ENCODE data around the gene EGFL8. TPM values are rescaled to one million over a fixed set of nuclear protein-coding genes. Genes with fewer than 3 reads are reported as not detected.

The EGFL8 gene
- total and polyA plus RNA-seq, 12 donors = 6.7 to 32.8 (median 8.4) TPM

DNA sequence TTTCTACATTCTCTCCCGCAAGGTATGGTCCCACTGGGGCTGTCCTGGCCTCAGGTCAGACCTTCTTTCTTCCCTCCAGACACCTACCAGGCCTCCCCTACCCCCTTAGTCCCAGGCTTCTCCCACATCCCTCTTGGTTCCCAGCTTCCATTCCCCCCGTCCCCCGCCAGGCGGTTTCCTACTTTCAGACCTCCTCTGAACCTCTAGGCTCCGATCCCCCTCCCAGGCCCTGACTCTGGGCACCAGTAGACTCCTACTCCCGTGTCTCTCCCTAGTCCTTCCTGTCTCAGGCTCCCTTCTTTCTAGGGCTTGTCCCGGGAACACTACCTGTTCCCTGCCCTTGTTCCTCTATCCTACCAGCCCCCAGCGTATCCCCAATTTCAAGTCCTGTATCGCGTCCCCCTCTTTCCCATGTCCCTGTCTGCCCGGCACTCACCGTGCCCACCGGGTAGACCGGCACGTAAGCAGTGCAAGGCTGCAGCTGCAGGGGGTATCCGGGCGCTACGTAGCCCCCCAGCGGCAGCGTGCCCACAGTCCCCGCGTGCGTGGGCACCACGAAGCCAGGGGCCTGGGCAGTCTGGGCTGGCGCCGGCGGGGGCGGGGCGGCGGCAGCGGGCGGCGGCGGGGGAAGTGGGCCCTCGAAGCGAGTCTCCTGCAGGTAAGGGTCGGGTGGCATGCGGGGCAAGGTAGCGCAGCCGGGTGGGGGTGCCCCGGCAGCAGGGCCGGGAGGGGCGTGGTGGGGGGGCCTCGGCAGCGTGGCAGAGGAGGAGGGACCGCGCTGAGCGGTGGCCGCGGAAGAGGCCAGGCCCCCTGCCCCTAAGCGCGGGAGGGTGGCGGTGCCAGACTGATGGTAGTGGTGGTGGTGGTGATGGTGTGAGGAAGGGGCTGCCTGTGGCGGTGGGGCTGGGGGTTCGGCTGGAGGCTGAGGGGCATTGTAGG is 14.2 kb upstream of the EGFL8 start:
- WGBS, 2 donors = 35 to 45% methylated on average over 48 to 55 of the region's 55 CpGs
- no peak overlapping the region for H3K27ac ChIP-seq
- DNase-seq (no peak), ATAC-seq (no peak)
- peaks cover 0 to 9% (median 0%) of the 10 kb centered on the region in 9 donors for H3K36me3 ChIP-seq
- TF ChIP-seq, protein P1, sequence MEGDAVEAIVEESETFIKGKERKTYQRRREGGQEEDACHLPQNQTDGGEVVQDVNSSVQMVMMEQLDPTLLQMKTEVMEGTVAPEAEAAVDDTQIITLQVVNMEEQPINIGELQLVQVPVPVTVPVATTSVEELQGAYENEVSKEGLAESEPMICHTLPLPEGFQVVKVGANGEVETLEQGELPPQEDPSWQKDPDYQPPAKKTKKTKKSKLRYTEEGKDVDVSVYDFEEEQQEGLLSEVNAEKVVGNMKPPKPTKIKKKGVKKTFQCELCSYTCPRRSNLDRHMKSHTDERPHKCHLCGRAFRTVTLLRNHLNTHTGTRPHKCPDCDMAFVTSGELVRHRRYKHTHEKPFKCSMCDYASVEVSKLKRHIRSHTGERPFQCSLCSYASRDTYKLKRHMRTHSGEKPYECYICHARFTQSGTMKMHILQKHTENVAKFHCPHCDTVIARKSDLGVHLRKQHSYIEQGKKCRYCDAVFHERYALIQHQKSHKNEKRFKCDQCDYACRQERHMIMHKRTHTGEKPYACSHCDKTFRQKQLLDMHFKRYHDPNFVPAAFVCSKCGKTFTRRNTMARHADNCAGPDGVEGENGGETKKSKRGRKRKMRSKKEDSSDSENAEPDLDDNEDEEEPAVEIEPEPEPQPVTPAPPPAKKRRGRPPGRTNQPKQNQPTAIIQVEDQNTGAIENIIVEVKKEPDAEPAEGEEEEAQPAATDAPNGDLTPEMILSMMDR (IDR thresholded peaks at IDR 0.05) = no peak
- H3K4me3 ChIP-seq = peak overlapping the region in 1 of 10 donors; percentile 10
- H3K27me3 ChIP-seq = peaks cover 0 to 81% (median 8%) of the 10 kb centered on the region in 7 donors
- peaks cover 6 to 46% (median 25%) of the 10 kb centered on the region in 9 donors for H3K4me1 ChIP-seq
- intact Hi-C loops (cut with DNase I) = loop anchor here in 2 of 10 donors (5.0 kb wide), 1 partner anchor 33 kb away; no protein-coding TSS in a partner anchor
- no peaks in the 10 kb centered on the region for H3K9me3 ChIP-seq

DNA sequence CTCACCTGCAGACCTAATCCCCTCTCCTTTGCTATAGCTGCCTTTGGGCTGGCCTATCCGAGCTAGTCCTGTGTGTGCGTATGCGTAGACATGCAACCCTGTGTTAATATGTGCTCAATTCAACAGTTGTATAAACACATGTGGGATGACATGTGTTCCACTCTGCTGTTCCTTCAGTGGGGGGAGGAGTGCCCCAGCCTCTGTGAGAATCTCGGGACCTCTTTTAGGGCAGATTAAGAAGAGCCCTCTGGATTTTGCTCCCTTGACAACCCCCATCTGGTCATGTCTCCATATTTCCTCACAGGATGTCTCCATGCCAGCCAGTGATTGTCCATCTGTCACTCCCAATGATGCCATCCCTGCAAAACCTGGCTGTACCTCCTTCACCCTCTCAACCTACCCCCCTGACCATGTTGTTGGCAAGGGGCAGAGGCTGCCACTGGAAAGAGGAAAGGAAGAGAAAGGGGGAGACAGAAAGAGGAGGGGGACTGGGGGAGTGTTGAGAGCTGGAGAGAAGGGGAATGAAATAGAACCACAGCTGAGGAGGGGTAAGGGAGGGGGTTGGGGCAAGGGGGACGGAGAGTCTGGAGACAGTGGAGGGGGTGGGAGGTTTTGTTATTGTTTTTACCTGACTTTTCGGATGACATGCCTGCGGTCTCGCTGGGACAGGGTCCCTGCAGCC is 13.1 kb upstream of the EGFL8 start:
- WGBS, 2 donors = 41 to 46% methylated on average over 8 of the region's 8 CpGs
- DNase-seq (no peak), ATAC-seq (no peak)
- TF ChIP-seq, protein P1 (IDR thresholded peaks at IDR 0.05) = no peak
- peaks cover 6 to 47% (median 30%) of the 10 kb centered on the region in 9 donors for H3K4me1 ChIP-seq
- intact Hi-C loops (cut with DNase I) = loop anchor here in 2 of 10 donors (5.0 kb wide), 1 partner anchor 34 kb away; no protein-coding TSS in a partner anchor
- peak overlapping the region in 2 of 10 donors; percentile 83 to 92 for H3K27ac ChIP-seq
- H3K9me3 ChIP-seq = no peaks in the 10 kb centered on the region
- H3K36me3 ChIP-seq = peaks cover 0 to 16% (median 3%) of the 10 kb centered on the region in 9 donors
- H3K4me3 ChIP-seq = peak overlapping the region in 9 of 10 donors; percentile 22 to 84 (median 80)
- H3K27me3 ChIP-seq = peaks cover 0 to 81% (median 8%) of the 10 kb centered on the region in 7 donors

DNA sequence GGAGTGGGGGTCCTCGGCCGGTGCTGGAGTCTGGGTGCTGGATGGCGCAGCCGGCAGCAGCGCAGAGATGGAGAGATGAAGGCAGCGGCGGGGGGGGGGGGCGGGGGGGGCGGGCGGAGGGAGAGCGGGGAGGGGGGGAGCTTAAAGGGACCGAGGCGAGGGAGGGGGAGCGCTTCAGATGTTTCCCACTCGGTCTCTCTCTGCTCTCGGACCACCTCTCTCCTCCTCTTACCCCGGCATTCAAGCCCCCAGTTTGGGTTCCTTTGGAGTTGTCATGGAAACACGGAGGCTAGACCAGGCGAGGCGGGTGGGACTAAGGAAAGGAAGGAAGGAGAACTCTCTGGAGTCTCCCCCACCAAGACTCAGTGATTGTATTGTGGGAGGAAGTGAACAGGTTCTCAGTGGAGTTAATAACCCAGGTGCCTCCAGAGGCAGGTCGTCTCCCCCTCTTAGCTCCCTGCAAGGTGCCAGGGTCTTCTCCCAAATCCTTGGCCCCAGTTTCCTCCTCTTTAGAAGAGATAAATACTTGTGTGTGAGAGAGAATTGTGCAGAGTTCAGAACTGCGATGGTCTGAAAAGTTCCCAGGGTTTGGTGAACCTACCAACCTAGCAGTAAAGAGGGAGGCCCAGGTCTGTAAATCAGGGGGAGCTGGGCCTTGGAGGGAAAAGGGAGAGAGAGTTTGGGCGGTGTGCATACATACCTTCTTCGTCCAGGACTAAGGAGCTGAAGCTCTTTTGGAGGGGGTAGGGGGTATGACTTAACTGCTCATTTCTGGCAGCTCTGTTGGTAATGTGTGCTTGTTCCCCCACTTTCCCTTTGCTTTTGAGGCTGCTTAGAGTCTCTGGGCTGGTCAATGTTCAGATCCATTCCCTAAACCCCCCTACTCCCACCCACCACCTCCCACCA is 12.3 kb upstream of the EGFL8 start, which contains the start of gene PRRT1:
TSS of gene PRRT1 (minus strand) at position 77 of the 906 bp plus-strand sequence. CDS start 112 bp downstream, outside the sequence.
- Histone ChIP-seq H3K9me3 (no peaks in the 10 kb centered on the region), H3K36me3 (peaks cover 0 to 24% (median 4%) of the 10 kb centered on the region in 9 donors), H3K4me1 (peaks cover 6 to 48% (median 30%) of the 10 kb centered on the region in 9 donors), H3K27me3 (peaks cover 0 to 75% (median 8%) of the 10 kb centered on the region in 7 donors), H3K27ac (peak within 1 kb of the TSS in 9 of 10 donors; percentile 83 to 96 (median 92)), H3K4me3 (peak within 1 kb of the TSS in 9 of 10 donors; percentile 58 to 91 (median 81))
- DNase-seq (no peak), ATAC-seq (no peak)
- WGBS, 2 donors = 17 to 27% methylated on average over 17 to 21 of the region's 24 CpGs
- intact Hi-C loops (cut with DNase I) = loop anchor here in 2 of 10 donors (5.0 kb wide), 1 partner anchor 35 kb away; no protein-coding TSS in a partner anchor
- TF ChIP-seq, protein P1 (IDR thresholded peaks at IDR 0.05) = no peak

All from heart right ventricle (tissue), 16 donors.